Neutrophil (primary cell): ENCODE data around the gene PLEKHG5.
"Not testable (repeated sequence)": the region's sequence is repeated elsewhere in the genome, so short reads cannot be mapped to it uniquely, and the experiment has no call there.

Source experiments
- H3K27ac ChIP-seq: fragments of 200-600 bp; sonication (generic); 2 replicates; pipeline ENCODE4 v1.5.1; 2016; ENCODE audit warnings: mild to moderate bottlenecking, moderate library complexity
- H3K27me3 ChIP-seq: fragments of 200-600 bp; sonication (generic); 2 replicates; pipeline ENCODE4 v1.6.0; 2016; ENCODE audit warnings: mild to moderate bottlenecking
- H3K36me3 ChIP-seq: fragments of 200-600 bp; sonication (generic); 2 replicates; pipeline ENCODE4 v1.5.1; 2017
- H3K4me1 ChIP-seq, 2 experiments: fragments of 200-600 bp in 1 of 2; sonication (generic) in 1 of 2; 1 replicate in 1 of 2; 2 replicates in 1 of 2; pipeline versions ENCODE4 v1.5.1 to v1.6.1; 2013 to 2016; ENCODE audit warnings: low read depth in 1 of 2, low read length in 1 of 2, mild to moderate bottlenecking in 1 of 2, moderate library complexity in 1 of 2; ENCODE audit not compliant: control insufficient read depth in 1 of 2, insufficient read depth in 1 of 2
- H3K4me3 ChIP-seq, 2 experiments: fragments of 200-600 bp in 1 of 2; sonication (generic) in 1 of 2; 1 replicate in 1 of 2; 2 replicates in 1 of 2; pipeline ENCODE4 v1.5.1; 2013 to 2016; ENCODE audit warnings: low read depth in 1 of 2, low read length in 1 of 2, mild to moderate bottlenecking in 1 of 2, moderate library complexity in 1 of 2
- H3K9me3 ChIP-seq: fragments of 200-600 bp; sonication (generic); 2 replicates; pipeline ENCODE4 v1.5.1; 2016
- CTCF ChIP-seq: fragments of 200-600 bp; sonication (generic); IDR thresholded peaks from 2 replicates; pipeline ENCODE4 v1.5.1; 2016; ENCODE audit warnings: antibody characterized with exemption

The PLEKHG5 gene

GRCh38 chr1:6450005-6450450 lies 41.4 kb downstream of the PLEKHG5 start:
- no peaks in the 10 kb centered on the region for H3K36me3 ChIP-seq
- TF ChIP-seq CTCF: no peak
- H3K4me1 ChIP-seq: no peaks in the 10 kb centered on the region
- H3K27ac ChIP-seq: no peak overlapping the region
- H3K9me3 ChIP-seq: no peaks in the 10 kb centered on the region
- H3K4me3 ChIP-seq: no peak overlapping the region
- H3K27me3 ChIP-seq: peaks cover 100% of the 10 kb centered on the region

DNA sequence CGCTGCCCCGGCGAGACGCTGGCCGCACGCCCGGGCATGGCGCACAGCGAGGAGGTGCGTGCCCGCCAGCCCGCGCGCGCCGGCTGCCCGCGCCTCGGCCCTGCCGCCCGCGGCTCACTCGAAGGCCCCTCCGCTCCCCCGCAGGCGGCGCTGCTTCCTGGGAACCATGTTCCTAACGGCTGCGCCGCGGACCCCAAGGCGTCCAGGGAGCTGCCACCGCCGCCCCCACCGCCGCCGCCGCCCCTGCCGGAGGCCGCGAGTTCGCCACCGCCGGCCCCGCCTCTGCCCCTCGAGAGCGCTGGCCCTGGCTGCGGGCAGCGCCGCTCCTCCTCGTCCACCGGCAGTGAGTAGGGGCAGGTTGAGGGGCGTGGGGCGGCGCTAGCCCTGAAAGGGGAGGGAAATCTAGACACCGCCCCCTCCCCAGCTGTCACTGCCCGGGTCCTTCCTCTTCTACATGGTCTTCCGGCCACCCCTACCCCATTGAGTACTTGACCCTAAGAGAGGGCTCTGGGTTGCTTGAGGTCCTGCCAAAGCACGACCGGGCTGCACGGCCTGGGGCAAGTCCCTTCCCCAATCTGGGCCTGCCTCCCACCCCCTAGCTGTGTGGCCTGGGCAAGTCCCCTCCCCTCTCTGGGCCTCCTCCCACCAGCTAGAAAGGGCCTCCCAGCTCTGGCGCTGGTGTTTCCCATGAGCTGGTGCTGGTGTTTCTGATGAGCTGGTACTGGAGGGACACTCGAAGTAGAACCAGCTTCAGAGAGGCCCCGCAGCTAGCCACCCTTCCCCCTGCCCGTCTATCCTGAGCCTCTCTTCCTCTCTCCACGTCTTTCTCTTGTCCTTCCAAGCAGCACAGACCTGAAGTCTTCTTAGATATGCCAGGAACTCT lies 42.5 kb downstream of the PLEKHG5 start:
- Histone ChIP-seq H3K9me3 (no peaks in the 10 kb centered on the region), H3K27me3 (peaks cover 100% of the 10 kb centered on the region), H3K27ac (no peak overlapping the region), H3K4me3 (no peak overlapping the region), H3K36me3 (no peaks in the 10 kb centered on the region), H3K4me1 (no peaks in the 10 kb centered on the region)
- no peak for TF ChIP-seq CTCF

- H3K9me3 ChIP-seq: no peaks in the 10 kb centered on the region
- H3K4me3 ChIP-seq: no peak overlapping the region
- no peak for TF ChIP-seq CTCF
- no peaks in the 10 kb centered on the region for H3K4me1 ChIP-seq
- peaks cover 99% of the 10 kb centered on the region for H3K27me3 ChIP-seq
- no peak overlapping the region for H3K27ac ChIP-seq
- no peaks in the 10 kb centered on the region for H3K36me3 ChIP-seq
Observed at GRCh38 chr1:6447818-6448748, 43.4 kb downstream of the PLEKHG5 start.

GRCh38 chr1:6447016-6447817 lies 44.2 kb downstream of the PLEKHG5 start:
- Histone ChIP-seq H3K9me3 (no peaks in the 10 kb centered on the region), H3K27ac (no peak overlapping the region), H3K36me3 (no peaks in the 10 kb centered on the region), H3K4me3 (no peak overlapping the region), H3K27me3 (peaks cover 94% of the 10 kb centered on the region), H3K4me1 (no peaks in the 10 kb centered on the region)
- TF ChIP-seq CTCF: no peak

DNA sequence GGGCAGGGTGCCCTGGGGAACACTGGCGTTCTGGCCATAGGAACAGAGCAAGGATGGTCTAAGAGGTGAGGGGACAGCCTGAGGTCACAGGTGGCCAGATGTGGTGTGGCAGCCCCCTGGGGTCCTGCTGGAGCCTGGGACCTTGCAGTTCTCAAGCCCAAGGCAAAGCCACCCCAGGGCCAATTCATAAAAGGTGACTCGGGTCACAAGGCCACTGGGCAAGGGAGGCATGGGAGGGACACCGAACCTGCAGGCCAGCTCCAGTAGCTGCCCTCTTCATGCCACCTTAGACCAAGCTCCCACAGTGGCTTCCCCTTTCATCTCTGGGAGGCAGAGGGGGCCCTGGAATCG lies 44.8 kb downstream of the PLEKHG5 start:
- peaks cover 94% of the 10 kb centered on the region for H3K27me3 ChIP-seq

GRCh38 chr1:6445929-6446328 lies 45.5 kb downstream of the PLEKHG5 start:
- not testable (repeated sequence) for H3K9me3 ChIP-seq, H3K27ac ChIP-seq, H3K4me1 ChIP-seq, H3K36me3 ChIP-seq, H3K4me3 ChIP-seq
- H3K27me3 ChIP-seq: peaks cover 94% of the 10 kb centered on the region

More for the DNA sequence above, 44.8 kb downstream of the PLEKHG5 start:
- Histone ChIP-seq H3K4me1 (no peaks in the 10 kb centered on the region), H3K9me3 (no peaks in the 10 kb centered on the region), H3K36me3 (no peaks in the 10 kb centered on the region), H3K27ac (no peak overlapping the region), H3K4me3 (no peak overlapping the region)
- no peak for TF ChIP-seq CTCF
